Muscle of leg (tissue), 11 donors: ENCODE measurements around the gene GABRB1. TPM values are rescaled to one million over a fixed set of nuclear protein-coding genes. Genes with fewer than 3 reads are reported as not detected.

Experiments
- DNase-seq: peaks from one replicate; pipeline ENCODE4 v3.0.0; 2013
- H3K27ac ChIP-seq: one replicate; pipeline ENCODE4 v1.5.1; 2013; ENCODE audit warnings: mild to moderate bottlenecking, low read length, control low read depth
- H3K27me3 ChIP-seq: one replicate; pipeline ENCODE4 v1.6.1; 2013; ENCODE audit warnings: low read length; ENCODE audit not compliant: control insufficient read depth, insufficient read depth
- H3K36me3 ChIP-seq: one replicate; pipeline ENCODE4 v1.6.1; 2013; ENCODE audit warnings: low read length; ENCODE audit not compliant: control insufficient read depth, insufficient read depth
- H3K4me1 ChIP-seq: one replicate; pipeline ENCODE4 v1.6.1; 2013; ENCODE audit warnings: low read length; ENCODE audit not compliant: control insufficient read depth, insufficient read depth
- H3K4me3 ChIP-seq: one replicate; pipeline ENCODE4 v1.5.1; 2013; ENCODE audit warnings: low read length, control low read depth
- H3K9me3 ChIP-seq: replicated peaks from 2 replicates; pipeline ENCODE4 v1.6.1; 2013; ENCODE audit warnings: low read depth, low read length; ENCODE audit not compliant: control insufficient read depth
- WGBS: methylation state at CpG from one replicate; pipeline ENCODE4 v1.1.5; 2013; ENCODE audit warnings: missing lambda C conversion rate; ENCODE audit not compliant: insufficient coverage; 5-methylcytosine and 5-hydroxymethylcytosine counted together
- polyA plus RNA-seq, 8 donors: library from polyadenylated mRNA; unstranded; fragments of 120-200 nt; gene quantifications; one replicate each; pipeline versions ENCODE4 v1.2.1 to v1.2.3, GENCODE V29; 2013; ENCODE audit warnings: inconsistent platforms in 1 of 8, low replicate concordance in 1 of 8; ENCODE audit not compliant: insufficient read length in 8 of 8, insufficient read depth in 1 of 8
- total RNA-seq: library from RNA; stranded (reverse); fragments of 120-200 nt; gene quantifications from one replicate; pipeline ENCODE4 v1.2.4, GENCODE V29; 2013

GABRB1 gene
- total and polyA plus RNA-seq, 9 donors, result 0.12 to 0.26 (median 0.14) TPM; not detected in 6

GRCh38 chr4:47468706-47469365 lies 437.5 kb downstream of the GABRB1 start:
- no peaks in the 10 kb centered on the region for H3K27me3 ChIP-seq
- no peak overlapping the region for H3K4me3 ChIP-seq
- no peaks in the 10 kb centered on the region for H3K9me3 ChIP-seq
- no peaks in the 10 kb centered on the region for H3K4me1 ChIP-seq
- no peaks in the 10 kb centered on the region for H3K36me3 ChIP-seq
- no peak overlapping the region for H3K27ac ChIP-seq
- DNase-seq, result no peak
- no CpG with 5 or more reads among the region's 6 CpGs for WGBS

- Histone ChIP-seq H3K4me1 (no peaks in the 10 kb centered on the region), H3K27me3 (no peaks in the 10 kb centered on the region), H3K27ac (no peak overlapping the region), H3K4me3 (no peak overlapping the region), H3K9me3 (no peaks in the 10 kb centered on the region), H3K36me3 (no peaks in the 10 kb centered on the region)
- no peak for DNase-seq
- WGBS, result no CpG with 5 or more reads among the region's 3 CpGs
These were observed 438.6 kb downstream of the GABRB1 start for GRCh38 chr4:47469951-47470350.

GRCh38 chr4:47471064-47471463 lies 439.7 kb downstream of the GABRB1 start:
- WGBS, result no CpG with 5 or more reads among the region's 4 CpGs
- no peak for DNase-seq
- H3K4me1 ChIP-seq, result no peaks in the 10 kb centered on the region
- H3K9me3 ChIP-seq, result no peaks in the 10 kb centered on the region
- H3K27me3 ChIP-seq, result no peaks in the 10 kb centered on the region
- H3K4me3 ChIP-seq, result no peak overlapping the region
- no peaks in the 10 kb centered on the region for H3K36me3 ChIP-seq
- no peak overlapping the region for H3K27ac ChIP-seq

- no peaks in the 10 kb centered on the region for H3K9me3 ChIP-seq
- no CpG with 5 or more reads among the region's 2 CpGs for WGBS
- H3K4me3 ChIP-seq, result no peak overlapping the region
- H3K27ac ChIP-seq, result no peak overlapping the region
- H3K4me1 ChIP-seq, result no peaks in the 10 kb centered on the region
- no peak for DNase-seq
- no peaks in the 10 kb centered on the region for H3K36me3 ChIP-seq
- H3K27me3 ChIP-seq, result no peaks in the 10 kb centered on the region
These were observed 440.2 kb downstream of the GABRB1 start for GRCh38 chr4:47471591-47471990.

- no peak overlapping the region for H3K27ac ChIP-seq
- no peak for DNase-seq
- WGBS, result 100% methylated on average over 1 of the region's 3 CpGs
- H3K36me3 ChIP-seq, result no peaks in the 10 kb centered on the region
- no peaks in the 10 kb centered on the region for H3K4me1 ChIP-seq
- no peaks in the 10 kb centered on the region for H3K27me3 ChIP-seq
- no peak overlapping the region for H3K4me3 ChIP-seq
- no peaks in the 10 kb centered on the region for H3K9me3 ChIP-seq
These were observed 441.9 kb downstream of the GABRB1 start for GRCh38 chr4:47473141-47473750.

- H3K27me3 ChIP-seq, result no peaks in the 10 kb centered on the region
- no CpG with 5 or more reads among the region's 4 CpGs for WGBS
- H3K4me3 ChIP-seq, result no peak overlapping the region
- H3K4me1 ChIP-seq, result no peaks in the 10 kb centered on the region
- H3K27ac ChIP-seq, result no peak overlapping the region
- no peaks in the 10 kb centered on the region for H3K9me3 ChIP-seq
- H3K36me3 ChIP-seq, result no peaks in the 10 kb centered on the region
- DNase-seq, result no peak
These were observed 443.4 kb downstream of the GABRB1 start for GRCh38 chr4:47474799-47475198.

GRCh38 chr4:47475411-47475810 lies 444.0 kb downstream of the GABRB1 start:
- no CpG with 5 or more reads among the region's 1 CpG for WGBS
- no peak for DNase-seq
- no peaks in the 10 kb centered on the region for H3K27me3 ChIP-seq
- no peak overlapping the region for H3K27ac ChIP-seq
- no peaks in the 10 kb centered on the region for H3K9me3 ChIP-seq
- no peaks in the 10 kb centered on the region for H3K4me1 ChIP-seq
- H3K4me3 ChIP-seq, result no peak overlapping the region
- no peaks in the 10 kb centered on the region for H3K36me3 ChIP-seq

Other genes with a start within 250 kb of the GABRB1 start
- gene COX7B2, start 122.3 kb upstream of the GABRB1 start, total RNA-seq, result not detected
- gene COX7B2, start 122.3 kb upstream of the GABRB1 start, polyA plus RNA-seq, result not detected
- not detected for gene GABRA4, start 38.0 kb upstream of the GABRB1 start, total RNA-seq
- under 1 TPM in 3 of 8 donors, not detected in 5; 0.03 to 0.24 (median 0.03) TPM for gene GABRA4, start 38.0 kb upstream of the GABRB1 start, polyA plus RNA-seq